HEK293 (cell line): ENCODE data around the gene INTS7.
A peak's percentile ranks its signal among the peaks of the same experiment; 100 is the strongest.

Experiments used
- CTCF ChIA-PET: fragments of 350-600 bp; formaldehyde crosslinking; extraction: SDS; loops from one replicate; lab custom pipeline; 2021; ENCODE audit warnings: antibody characterized with exemption; lab: Yijun Ruan, JAX
- POLR2A ChIA-PET: fragments of 300-600 bp; formaldehyde crosslinking; extraction: SDS; loops from one replicate; lab custom pipeline; 2020; ENCODE audit warnings: antibody characterized with exemption, inconsistent platforms; lab: Yijun Ruan, JAX
- H3K27ac ChIP-seq: fragments of 200-500 bp; sonication (Bioruptor generic); 2 replicates; pipeline ENCODE4 v1.5.1; 2014; ENCODE audit warnings: low read depth, low read length, control low read depth, inconsistent platforms; ENCODE audit errors: extremely low read depth
- H3K36me3 ChIP-seq, 2 experiments: fragments of 200-500 bp in 1 of 2; sonication (Bioruptor generic) in 1 of 2; 1 replicate in 1 of 2; 2 replicates in 1 of 2; pipeline ENCODE4 v1.5.1; 2014 to 2017; ENCODE audit warnings: inconsistent platforms in 2 of 2, low read length in 2 of 2; ENCODE audit not compliant: control insufficient read depth in 2 of 2, insufficient read depth in 1 of 2
- H3K4me1 ChIP-seq: fragments of 200-500 bp; sonication (Bioruptor generic); 2 replicates; pipeline ENCODE4 v1.5.1; 2014; ENCODE audit warnings: mild to moderate bottlenecking, low read length, inconsistent platforms; ENCODE audit not compliant: control insufficient read depth, insufficient read depth
- H3K4me3 ChIP-seq: 2 replicates; pipeline ENCODE4 v1.5.1; 2011; ENCODE audit warnings: low read depth, mild to moderate bottlenecking, control low read depth, low read length, moderate library complexity
- H3K9me3 ChIP-seq: fragments of 200-500 bp; sonication (Bioruptor generic); 2 replicates; pipeline ENCODE4 v1.5.1; 2014; ENCODE audit warnings: low read depth, low read length, inconsistent platforms; ENCODE audit not compliant: control insufficient read depth, insufficient read depth
- BCL11A ChIP-seq: fragments of 450-650 bp; formaldehyde crosslinking; IDR thresholded peaks from 2 replicates; pipeline ENCODE4 v1.5.1; 2016; ENCODE audit warnings: low read depth, missing biosample characterization, missing genetic modification characterization
- GLIS2 ChIP-seq: fragments of 450-650 bp; formaldehyde crosslinking; IDR thresholded peaks from 2 replicates; pipeline ENCODE4 v1.5.1; 2016; ENCODE audit warnings: missing biosample characterization, missing genetic modification characterization
- KLF9 ChIP-seq: fragments of 450-650 bp; formaldehyde crosslinking; IDR thresholded peaks from 2 replicates; pipeline ENCODE4 v1.5.1; 2016; ENCODE audit warnings: missing biosample characterization, missing genetic modification characterization, low read depth
- MEIS1 ChIP-seq: sonication (generic); formaldehyde crosslinking; IDR thresholded peaks from 2 replicates; pipeline ENCODE4 v1.8.1; 2022; ENCODE audit warnings: missing genetic modification reagents, mild to moderate bottlenecking, borderline replicate concordance
- REST ChIP-seq: fragments of 450-650 bp; formaldehyde crosslinking; IDR thresholded peaks from 2 replicates; pipeline ENCODE4 v1.5.1; 2016; ENCODE audit warnings: missing biosample characterization, missing genetic modification characterization
- SETDB1 ChIP-seq: IDR thresholded peaks from one replicate; pipeline ENCODE4 v1.6.1; 2017; ENCODE audit warnings: mild to moderate bottlenecking, low read length, moderate library complexity, mixed read lengths; ENCODE audit not compliant: insufficient read length
- YY2 ChIP-seq: fragments of 450-650 bp; formaldehyde crosslinking; IDR thresholded peaks from 2 replicates; pipeline ENCODE4 v1.5.1; 2016; ENCODE audit warnings: missing biosample characterization, missing genetic modification characterization
- ZBTB26 ChIP-seq: fragments of 450-650 bp; formaldehyde crosslinking; optimal IDR thresholded peaks from 2 replicates; pipeline ENCODE3; 2016; ENCODE audit warnings: missing biosample characterization, mild to moderate bottlenecking, missing genetic modification characterization
- ZNF132 ChIP-seq: fragments of 450-650 bp; formaldehyde crosslinking; IDR thresholded peaks from 2 replicates; pipeline ENCODE4 v1.5.1; 2017; ENCODE audit warnings: missing biosample characterization, missing genetic modification characterization, borderline replicate concordance
- ZNF138 ChIP-seq: fragments of 450-650 bp; formaldehyde crosslinking; IDR thresholded peaks from 2 replicates; pipeline ENCODE4 v1.5.1; 2016; ENCODE audit warnings: missing biosample characterization, missing genetic modification characterization, borderline replicate concordance
- ZNF426 ChIP-seq: fragments of 450-650 bp; formaldehyde crosslinking; IDR thresholded peaks from 2 replicates; pipeline ENCODE4 v1.5.1; 2017; ENCODE audit warnings: missing biosample characterization, missing genetic modification characterization, mild to moderate bottlenecking, inconsistent platforms, moderate library complexity
- ZNF510 ChIP-seq: fragments of 450-650 bp; formaldehyde crosslinking; IDR thresholded peaks from 2 replicates; pipeline ENCODE4 v1.5.1; 2018; ENCODE audit warnings: mild to moderate bottlenecking, missing genetic modification characterization, missing biosample characterization; ENCODE audit not compliant: insufficient replicate concordance
- ZNF549 ChIP-seq: fragments of 450-650 bp; IDR thresholded peaks from 2 replicates; pipeline ENCODE4 v1.5.1; 2018; ENCODE audit warnings: missing biosample characterization, missing genetic modification characterization, mild to moderate bottlenecking, inconsistent platforms, moderate library complexity
- ZNF664 ChIP-seq: fragments of 450-650 bp; formaldehyde crosslinking; IDR thresholded peaks from 2 replicates; pipeline ENCODE4 v1.5.1; 2016; ENCODE audit warnings: missing biosample characterization, missing genetic modification characterization
- ZNF768 ChIP-seq: fragments of 450-650 bp; formaldehyde crosslinking; IDR thresholded peaks from 2 replicates; pipeline ENCODE4 v1.5.1; 2018; ENCODE audit warnings: missing biosample characterization, mild to moderate bottlenecking, missing genetic modification characterization
- ZSCAN30 ChIP-seq: fragments of 450-650 bp; IDR thresholded peaks from 2 replicates; pipeline ENCODE4 v1.5.1; 2018; ENCODE audit warnings: missing biosample characterization, mild to moderate bottlenecking, missing genetic modification characterization, moderate library complexity
- TF ChIP-seq, protein P1 (sequence below): fragments of 450-650 bp; formaldehyde crosslinking; IDR thresholded peaks from 2 replicates; pipeline ENCODE4 v1.5.1; 2016; ENCODE audit warnings: missing biosample characterization, missing genetic modification characterization
- TF ChIP-seq, protein P2 (sequence below): fragments of 450-650 bp; formaldehyde crosslinking; IDR thresholded peaks from 2 replicates; pipeline ENCODE4; 2016; ENCODE audit warnings: missing biosample characterization, missing genetic modification characterization

The INTS7 gene

GRCh38 chr1:211902624-211903291 is 132.6 kb downstream of the INTS7 start:
- Histone ChIP-seq H3K27ac (no peak overlapping the region), H3K36me3 (no peaks in the 10 kb centered on the region), H3K4me3 (no peak overlapping the region)
- CTCF ChIA-PET: interaction anchor here (0.6 to 1.8 kb wide), 2 partner anchors 17 to 161 kb away, joined by 5 to 6 read pairs; no protein-coding TSS in a partner anchor
- TF ChIP-seq, protein P1, sequence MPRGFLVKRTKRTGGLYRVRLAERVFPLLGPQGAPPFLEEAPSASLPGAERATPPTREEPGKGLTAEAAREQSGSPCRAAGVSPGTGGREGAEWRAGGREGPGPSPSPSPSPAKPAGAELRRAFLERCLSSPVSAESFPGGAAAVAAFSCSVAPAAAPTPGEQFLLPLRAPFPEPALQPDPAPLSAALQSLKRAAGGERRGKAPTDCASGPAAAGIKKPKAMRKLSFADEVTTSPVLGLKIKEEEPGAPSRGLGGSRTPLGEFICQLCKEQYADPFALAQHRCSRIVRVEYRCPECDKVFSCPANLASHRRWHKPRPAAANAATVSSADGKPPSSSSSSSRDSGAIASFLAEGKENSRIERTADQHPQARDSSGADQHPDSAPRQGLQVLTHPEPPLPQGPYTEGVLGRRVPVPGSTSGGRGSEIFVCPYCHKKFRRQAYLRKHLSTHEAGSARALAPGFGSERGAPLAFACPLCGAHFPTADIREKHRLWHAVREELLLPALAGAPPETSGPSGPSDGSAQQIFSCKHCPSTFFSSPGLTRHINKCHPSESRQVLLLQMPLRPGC (tag by site-specific recombination): no peak
- TF ChIP-seq GLIS2 (tag by site-specific recombination) (no peak), ZSCAN30 (tag by site-specific recombination) (no peak), YY2 (tag by site-specific recombination) (no peak), MEIS1 (no peak), ZNF510 (tag by site-specific recombination) (no peak), ZNF138 (tag by site-specific recombination) (no peak), BCL11A (tag by site-specific recombination) (no peak), REST (tag by site-specific recombination) (no peak), ZNF132 (no peak)
- TF ChIP-seq, protein P2, sequence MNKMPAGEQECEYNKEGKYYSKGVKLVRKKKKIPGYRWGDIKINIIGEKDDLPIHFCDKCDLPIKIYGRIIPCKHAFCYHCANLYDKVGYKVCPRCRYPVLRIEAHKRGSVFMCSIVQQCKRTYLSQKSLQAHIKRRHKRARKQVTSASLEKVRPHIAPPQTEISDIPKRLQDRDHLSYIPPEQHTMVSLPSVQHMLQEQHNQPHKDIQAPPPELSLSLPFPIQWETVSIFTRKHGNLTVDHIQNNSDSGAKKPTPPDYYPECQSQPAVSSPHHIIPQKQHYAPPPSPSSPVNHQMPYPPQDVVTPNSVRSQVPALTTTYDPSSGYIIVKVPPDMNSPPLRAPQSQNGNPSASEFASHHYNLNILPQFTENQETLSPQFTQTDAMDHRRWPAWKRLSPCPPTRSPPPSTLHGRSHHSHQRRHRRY: no peak
- TF ChIP-seq, all 188 proteins: peak for 0
- Histone ChIP-seq H3K9me3 (no peaks in the 10 kb centered on the region), H3K4me1 (no peaks in the 10 kb centered on the region)
- POLR2A ChIA-PET: no interaction called here

DNA sequence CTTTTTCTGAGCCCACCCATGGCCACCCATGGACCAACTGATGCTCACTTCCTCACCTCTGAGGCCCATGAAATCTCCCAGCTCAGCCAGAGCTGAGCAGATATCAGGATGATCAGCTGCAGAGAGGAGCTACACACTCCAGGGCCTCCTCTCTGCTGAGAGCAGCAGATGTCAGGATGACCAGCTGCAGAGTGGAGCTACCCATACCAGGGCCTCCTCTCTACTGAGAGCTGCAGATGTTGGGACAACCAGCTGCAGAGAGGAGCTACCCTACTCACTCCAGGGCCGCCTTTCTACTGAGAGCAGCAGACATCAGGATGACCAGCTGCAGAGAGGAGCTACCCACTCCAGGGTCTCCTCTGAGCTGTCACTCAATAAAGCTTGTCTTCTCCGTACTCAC is 133.4 kb downstream of the INTS7 start:
- Histone ChIP-seq H3K4me1 (no peaks in the 10 kb centered on the region), H3K27ac (no peak overlapping the region), H3K4me3 (no peak overlapping the region), H3K9me3 (no peaks in the 10 kb centered on the region), H3K36me3 (no peaks in the 10 kb centered on the region)
- TF ChIP-seq ZBTB26 (no peak), ZNF664 (tag by site-specific recombination) (no peak), SETDB1 (peak; percentile 82), ZNF426 (tag by site-specific recombination) (no peak), ZNF768 (tag by site-specific recombination) (no peak), ZNF549 (tag by site-specific recombination) (no peak), KLF9 (tag by site-specific recombination) (no peak)
- CTCF ChIA-PET: interaction anchor here (0.6 kb wide), 1 partner anchor 160 kb away, joined by 5 read pairs; no protein-coding TSS in a partner anchor
- POLR2A ChIA-PET: no interaction called here
